Naive thymus-derived CD8-positive, alpha-beta T cell (primary cell): ENCODE results near the gene KRT27. TPM values are rescaled to one million over a fixed set of nuclear protein-coding genes. Genes with fewer than 3 reads are reported as not detected.

ENCODE experiments used
- ATAC-seq, 2 donors: fragments of 150-1000 bp; cut with Tn5 transposase in 1 of 2; sonication (Bioruptor Pico), chemical (Tn5 transposase) in 1 of 2; 1 replicate in 1 of 2; 2 replicates in 1 of 2; pipeline ENCODE4 v1.10.0; 2021; ENCODE audit warnings: mild to moderate bottlenecking in 2 of 2, moderate library complexity in 2 of 2
- POLR2A ChIA-PET: fragments of 350-600 bp; sonication (Branson Sonifier 250); formaldehyde crosslinking; loops from one replicate; lab custom pipeline; 2021; ENCODE audit warnings: antibody characterized with exemption; lab: Charles Lee
- DNase-seq, 10 donors: peaks; one replicate each; pipeline versions ENCODE4 v3.0.0 to v3.0.0-alpha.2; 2020 to 2022
- H3K27ac Mint-ChIP-seq, 10 donors: one replicate each; pipeline ENCODE4 v1.8.0; 2020 to 2022; ENCODE audit warnings: mild to moderate bottlenecking in 10 of 10, mixed read lengths in 10 of 10, moderate library complexity in 4 of 10, inconsistent platforms in 1 of 10
- H3K27me3 Mint-ChIP-seq, 5 donors: one replicate each; pipeline ENCODE4 v1.8.0; 2021 to 2022; ENCODE audit warnings: mixed read lengths in 5 of 5
- H3K36me3 Mint-ChIP-seq, 3 donors: one replicate each; pipeline ENCODE4 v1.8.0; 2020 to 2022; ENCODE audit warnings: mixed read lengths in 3 of 3, mild to moderate bottlenecking in 2 of 3, inconsistent platforms in 1 of 3
- H3K4me1 Mint-ChIP-seq, 4 donors: one replicate each; pipeline ENCODE4 v1.8.0; 2021 to 2022; ENCODE audit warnings: mixed read lengths in 4 of 4
- H3K4me3 Mint-ChIP-seq, 10 donors: one replicate each; pipeline ENCODE4 v1.8.0; 2020 to 2022; ENCODE audit warnings: mild to moderate bottlenecking in 10 of 10, mixed read lengths in 10 of 10, moderate library complexity in 6 of 10, inconsistent platforms in 1 of 10
- H3K9me3 Mint-ChIP-seq, 9 donors: one replicate each; pipeline ENCODE4 v1.8.0; 2020 to 2022; ENCODE audit warnings: mixed read lengths in 9 of 9, mild to moderate bottlenecking in 3 of 9, inconsistent platforms in 1 of 9, moderate library complexity in 1 of 9
- polyA plus RNA-seq, 3 donors: library from polyadenylated mRNA; unstranded; fragments of 300-500 nt; fragmentation: Illumina TruSeq; gene quantifications; one replicate each; pipeline ENCODE4 v1.2.3, GENCODE V29; 2021
- total RNA-seq, 8 experiments: library from RNA in 2 of 8; stranded (reverse) in 2 of 8; gene quantifications; one replicate each; pipeline ENCODE4 v1.2.3 and lab custom pipeline; 2021 to 2026

Gene KRT27
- total and polyA plus RNA-seq, 5 experiments from 2014 or later: not detected

GRCh38 chr17:40738553-40738952 is 43.8 kb downstream of the KRT27 start:
- peaks cover 0 to 2% (median 0%) of the 10 kb centered on the region in 4 donors for H3K4me1 Mint-ChIP-seq
- peak overlapping the region in 1 of 10 donors; percentile 6 for H3K27ac Mint-ChIP-seq
- peaks cover 0 to 7% (median 3%) of the 10 kb centered on the region in 3 donors for H3K36me3 Mint-ChIP-seq
- POLR2A ChIA-PET: no interaction called here
- ATAC-seq: no peak
- H3K4me3 Mint-ChIP-seq: no peak overlapping the region
- no peak for DNase-seq
- peaks cover 0 to 14% (median 7%) of the 10 kb centered on the region in 9 donors for H3K9me3 Mint-ChIP-seq
- peaks cover 9 to 32% (median 22%) of the 10 kb centered on the region in 5 donors for H3K27me3 Mint-ChIP-seq

- Mint-ChIP-seq H3K27me3 (peaks cover 8 to 39% (median 23%) of the 10 kb centered on the region in 5 donors), H3K9me3 (no peaks in the 10 kb centered on the region), H3K27ac (no peak overlapping the region), H3K36me3 (no peaks in the 10 kb centered on the region), H3K4me1 (peaks cover 0 to 2% (median 0%) of the 10 kb centered on the region in 4 donors), H3K4me3 (no peak overlapping the region)
- ATAC-seq (no peak), DNase-seq (no peak)
- POLR2A ChIA-PET: no interaction called here
Observed at GRCh38 chr17:40735016-40735415, 47.3 kb downstream of the KRT27 start.

- no peaks in the 10 kb centered on the region for H3K36me3 Mint-ChIP-seq
- POLR2A ChIA-PET: interaction anchor here (0.7 kb wide), 1 partner anchor 686 kb away, joined by 4 read pairs; no protein-coding TSS in a partner anchor
- H3K27ac Mint-ChIP-seq: no peak overlapping the region
- ATAC-seq: no peak
- no peaks in the 10 kb centered on the region for H3K9me3 Mint-ChIP-seq
- H3K4me3 Mint-ChIP-seq: no peak overlapping the region
- H3K4me1 Mint-ChIP-seq: peaks cover 0 to 2% (median 0%) of the 10 kb centered on the region in 4 donors
- DNase-seq: no peak
- peaks cover 6 to 39% (median 23%) of the 10 kb centered on the region in 5 donors for H3K27me3 Mint-ChIP-seq
Observed at GRCh38 chr17:40734018-40734417, 48.3 kb downstream of the KRT27 start.

- DNase-seq (no peak), ATAC-seq (no peak)
- H3K4me1 Mint-ChIP-seq: peaks cover 0 to 10% (median 0%) of the 10 kb centered on the region in 4 donors
- H3K27ac Mint-ChIP-seq: no peak overlapping the region
- no peaks in the 10 kb centered on the region for H3K9me3 Mint-ChIP-seq
- no peak overlapping the region for H3K4me3 Mint-ChIP-seq
- no peaks in the 10 kb centered on the region for H3K36me3 Mint-ChIP-seq
- POLR2A ChIA-PET: no interaction called here
- peaks cover 4 to 27% (median 18%) of the 10 kb centered on the region in 5 donors for H3K27me3 Mint-ChIP-seq
Observed at GRCh38 chr17:40730970-40731369, 51.4 kb downstream of the KRT27 start.

- H3K27me3 Mint-ChIP-seq: peaks cover 4 to 46% (median 14%) of the 10 kb centered on the region in 5 donors
- no peaks in the 10 kb centered on the region for H3K9me3 Mint-ChIP-seq
- POLR2A ChIA-PET: interaction anchor here (1.0 kb wide), 1 partner anchor 93 kb away, joined by 3 read pairs; no protein-coding TSS in a partner anchor
- ATAC-seq (no peak), DNase-seq (no peak)
- H3K4me1 Mint-ChIP-seq: peaks cover 0 to 10% (median 0%) of the 10 kb centered on the region in 4 donors
- no peaks in the 10 kb centered on the region for H3K36me3 Mint-ChIP-seq
- peak overlapping the region in 1 of 10 donors; percentile 37 for H3K4me3 Mint-ChIP-seq
- peak overlapping the region in 1 of 10 donors; percentile 46 for H3K27ac Mint-ChIP-seq
Observed at GRCh38 chr17:40727447-40728231, 54.7 kb downstream of the KRT27 start.

DNA sequence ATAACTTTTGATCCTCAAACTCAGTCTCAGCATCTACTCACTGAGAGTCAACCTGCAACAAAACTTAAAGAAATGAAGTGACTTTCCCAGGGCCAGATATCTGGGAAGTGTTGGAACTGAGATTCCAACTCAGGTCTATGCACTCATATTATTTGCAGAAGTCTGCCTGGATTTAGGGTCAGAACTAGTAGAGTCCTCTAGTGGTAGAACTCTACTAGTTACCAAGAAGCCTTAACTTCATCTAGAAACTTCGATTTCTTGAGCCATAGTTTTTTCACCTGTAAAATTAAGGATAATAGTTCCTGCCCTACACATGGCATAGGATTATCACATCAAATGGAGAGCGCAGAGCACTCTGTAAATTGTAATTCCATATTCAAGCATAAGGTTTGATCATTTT is 55.4 kb downstream of the KRT27 start:
- Mint-ChIP-seq H3K9me3 (no peaks in the 10 kb centered on the region), H3K27ac (no peak overlapping the region), H3K36me3 (no peaks in the 10 kb centered on the region), H3K4me3 (no peak overlapping the region), H3K27me3 (peaks cover 4 to 40% (median 14%) of the 10 kb centered on the region in 5 donors), H3K4me1 (peaks cover 0 to 10% (median 0%) of the 10 kb centered on the region in 4 donors)
- POLR2A ChIA-PET: interaction anchor here (1.0 kb wide), 1 partner anchor 94 kb away, joined by 3 read pairs; no protein-coding TSS in a partner anchor
- DNase-seq (peak in 3 of 10 donors; percentile 15 to 31 (median 30)), ATAC-seq (peak in 1 of 2 donors; percentile 56)

Other genes with a start within 250 kb of the KRT27 start
- 100 to 1,000 TPM; 571 to 574 TPM for gene CCR7, start 217.1 kb downstream of the KRT27 start, total RNA-seq
- 1,000 to 10,000 TPM in 2 of 3 donors, 100 to 1,000 TPM in 1; 897 to 2,008 (median 1,531) TPM for gene CCR7, start 217.1 kb downstream of the KRT27 start, polyA plus RNA-seq
- gene SMARCE1, start 134.7 kb downstream of the KRT27 start, total RNA-seq: 100 to 1,000 TPM in 1 of 2 experiments, 10 to 100 TPM in 1; 97.5 to 108 TPM
- 100 to 1,000 TPM; 195 to 229 (median 220) TPM for gene SMARCE1, start 134.7 kb downstream of the KRT27 start, polyA plus RNA-seq
- gene KRT222, start 117.4 kb downstream of the KRT27 start, total RNA-seq: not detected
- gene KRT222, start 117.4 kb downstream of the KRT27 start, polyA plus RNA-seq: under 1 TPM in 1 of 3 donors, not detected in 2; 0.09 TPM
- gene KRT24, start 78.8 kb downstream of the KRT27 start, total RNA-seq: not detected
- not detected for gene KRT24, start 78.8 kb downstream of the KRT27 start, polyA plus RNA-seq
- not detected for gene KRT25, start 27.2 kb downstream of the KRT27 start, total RNA-seq
- not detected for gene KRT25, start 27.2 kb downstream of the KRT27 start, polyA plus RNA-seq
- not detected for gene KRT26, start 10.3 kb downstream of the KRT27 start, total RNA-seq
- gene KRT26, start 10.3 kb downstream of the KRT27 start, polyA plus RNA-seq: not detected
- not detected for gene KRT28, start 17.4 kb upstream of the KRT27 start, total RNA-seq
- not detected for gene KRT28, start 17.4 kb upstream of the KRT27 start, polyA plus RNA-seq
- gene KRT10, start 40.1 kb upstream of the KRT27 start, total RNA-seq: 10 to 100 TPM; 47.8 to 53.7 TPM
- gene KRT10, start 40.1 kb upstream of the KRT27 start, polyA plus RNA-seq: 100 to 1,000 TPM; 185 to 239 (median 204) TPM
- not detected for gene KRT12, start 84.7 kb upstream of the KRT27 start, total RNA-seq
- not detected for gene KRT12, start 84.7 kb upstream of the KRT27 start, polyA plus RNA-seq
- gene KRT20, start 102.7 kb upstream of the KRT27 start, total RNA-seq: not detected
- not detected for gene KRT20, start 102.7 kb upstream of the KRT27 start, polyA plus RNA-seq
- not detected for gene KRT23, start 155.1 kb upstream of the KRT27 start, total RNA-seq
- gene KRT23, start 155.1 kb upstream of the KRT27 start, polyA plus RNA-seq: not detected
- gene KRT39, start 184.4 kb upstream of the KRT27 start, total RNA-seq: not detected
- not detected for gene KRT39, start 184.4 kb upstream of the KRT27 start, polyA plus RNA-seq
- gene KRT40, start 201.8 kb upstream of the KRT27 start, total RNA-seq: not detected
- gene KRT40, start 201.8 kb upstream of the KRT27 start, polyA plus RNA-seq: not detected
- gene KRTAP3-3, start 211.6 kb upstream of the KRT27 start, total RNA-seq: not detected
- not detected for gene KRTAP3-3, start 211.6 kb upstream of the KRT27 start, polyA plus RNA-seq
- not detected for gene KRTAP3-2, start 217.4 kb upstream of the KRT27 start, total RNA-seq
- gene KRTAP3-2, start 217.4 kb upstream of the KRT27 start, polyA plus RNA-seq: not detected
- gene KRTAP3-1, start 226.6 kb upstream of the KRT27 start, total RNA-seq: not detected
- not detected for gene KRTAP3-1, start 226.6 kb upstream of the KRT27 start, polyA plus RNA-seq
- not detected for gene KRTAP1-5, start 244.7 kb upstream of the KRT27 start, total RNA-seq
- not detected for gene KRTAP1-5, start 244.7 kb upstream of the KRT27 start, polyA plus RNA-seq
- not detected for gene KRTAP1-4, start 247.6 kb upstream of the KRT27 start, total RNA-seq
- gene KRTAP1-4, start 247.6 kb upstream of the KRT27 start, polyA plus RNA-seq: not detected